Ectodermal cell (in vitro differentiated cells): Measurements from ENCODE around the gene CYS1.

Experiments used
- H3K27ac ChIP-seq: 2 replicates; pipeline ENCODE4 v1.7.0; 2013; ENCODE audit warnings: mild to moderate bottlenecking, low read depth, low read length; ENCODE audit not compliant: insufficient read depth, poor library complexity, severe bottlenecking
- H3K27me3 ChIP-seq: 2 replicates; pipeline ENCODE4 v1.7.0; 2013; ENCODE audit warnings: mild to moderate bottlenecking, low read length; ENCODE audit not compliant: insufficient read depth, control insufficient read depth, poor library complexity, severe bottlenecking
- H3K36me3 ChIP-seq: one replicate; pipeline ENCODE4 v1.7.0; 2013; ENCODE audit warnings: low read length; ENCODE audit not compliant: control insufficient read depth, insufficient read depth
- H3K4me1 ChIP-seq: one replicate; pipeline ENCODE4 v1.7.0; 2013; ENCODE audit warnings: low read length; ENCODE audit not compliant: control insufficient read depth, insufficient read depth
- H3K4me3 ChIP-seq: 2 replicates; pipeline ENCODE4 v1.7.0; 2013; ENCODE audit warnings: low read depth, low read length, control low read depth; ENCODE audit not compliant: insufficient read depth
- H3K9me3 ChIP-seq: 2 replicates; pipeline ENCODE4 v1.7.0; 2013; ENCODE audit warnings: mild to moderate bottlenecking, low read length, moderate library complexity; ENCODE audit not compliant: control insufficient read depth
- WGBS, 2 experiments: methylation state at CpG; one replicate each; pipeline ENCODE4 v1.1.7; 2013; ENCODE audit warnings: missing lambda C conversion rate in 2 of 2; 5-methylcytosine and 5-hydroxymethylcytosine counted together

The CYS1 gene

GRCh38 chr2:10083046-10083445 is 2.8 kb upstream of the CYS1 start:
- Histone ChIP-seq H3K36me3 (no peaks in the 10 kb centered on the region), H3K9me3 (no peaks in the 10 kb centered on the region), H3K4me3 (no peak overlapping the region), H3K27me3 (peaks cover 59% of the 10 kb centered on the region), H3K27ac (no peak overlapping the region), H3K4me1 (peaks cover 6% of the 10 kb centered on the region)
- 89 to 94% methylated on average over 5 of the region's 5 CpGs for WGBS, 2 experiments

GRCh38 chr2:10080536-10081304 is 509 bp upstream of the CYS1 start:
- H3K4me3 ChIP-seq = no peak overlapping the region
- no peak overlapping the region for H3K27ac ChIP-seq
- H3K27me3 ChIP-seq = peaks cover 82% of the 10 kb centered on the region
- H3K9me3 ChIP-seq = no peaks in the 10 kb centered on the region
- no peaks in the 10 kb centered on the region for H3K36me3 ChIP-seq
- WGBS, 2 experiments = 8 to 9% methylated on average over 45 of the region's 45 CpGs
- peaks cover 6% of the 10 kb centered on the region for H3K4me1 ChIP-seq

- Histone ChIP-seq H3K9me3 (no peaks in the 10 kb centered on the region), H3K27ac (no peak overlapping the region), H3K4me1 (peaks cover 6% of the 10 kb centered on the region), H3K36me3 (no peaks in the 10 kb centered on the region), H3K27me3 (peaks cover 89% of the 10 kb centered on the region), H3K4me3 (peak overlapping the region; percentile 32)
- WGBS, 2 experiments = 2% methylated on average over 53 of the region's 53 CpGs
Observed at GRCh38 chr2:10079266-10079869, 843 bp downstream of the CYS1 start.

GRCh38 chr2:10078704-10079265 is 1.4 kb downstream of the CYS1 start:
- Histone ChIP-seq H3K27ac (no peak overlapping the region), H3K36me3 (no peaks in the 10 kb centered on the region), H3K4me1 (peaks cover 6% of the 10 kb centered on the region), H3K27me3 (peaks cover 90% of the 10 kb centered on the region), H3K4me3 (peak overlapping the region; percentile 32), H3K9me3 (no peaks in the 10 kb centered on the region)
- WGBS, 2 experiments = 42% methylated on average over 12 of the region's 12 CpGs

GRCh38 chr2:10078001-10078400 is 2.2 kb downstream of the CYS1 start:
- no peak overlapping the region for H3K27ac ChIP-seq
- no peak overlapping the region for H3K4me3 ChIP-seq
- peaks cover 86% of the 10 kb centered on the region for H3K27me3 ChIP-seq
- H3K4me1 ChIP-seq = peaks cover 7% of the 10 kb centered on the region
- whole genome bisulfite sequencing, 2 experiments = 89 to 92% methylated on average over 7 of the region's 7 CpGs
- H3K9me3 ChIP-seq = no peaks in the 10 kb centered on the region
- no peaks in the 10 kb centered on the region for H3K36me3 ChIP-seq

- WGBS, 2 experiments = 95 to 96% methylated on average over 5 of the region's 5 CpGs
- H3K9me3 ChIP-seq = no peaks in the 10 kb centered on the region
- H3K4me3 ChIP-seq = no peak overlapping the region
- H3K27ac ChIP-seq = no peak overlapping the region
- peaks cover 76% of the 10 kb centered on the region for H3K27me3 ChIP-seq
- H3K4me1 ChIP-seq = peaks cover 10% of the 10 kb centered on the region
- H3K36me3 ChIP-seq = no peaks in the 10 kb centered on the region
Observed at GRCh38 chr2:10076988-10077527, 3.2 kb downstream of the CYS1 start.

- WGBS, 2 experiments = 87 to 89% methylated on average over 13 of the region's 13 CpGs
- H3K27ac ChIP-seq = no peak overlapping the region
- H3K9me3 ChIP-seq = no peaks in the 10 kb centered on the region
- no peak overlapping the region for H3K4me3 ChIP-seq
- H3K27me3 ChIP-seq = peaks cover 71% of the 10 kb centered on the region
- no peaks in the 10 kb centered on the region for H3K36me3 ChIP-seq
- peaks cover 10% of the 10 kb centered on the region for H3K4me1 ChIP-seq
Observed at GRCh38 chr2:10076511-10076910, 3.7 kb downstream of the CYS1 start.

- 84 to 90% methylated on average over 8 to 9 of the region's 9 CpGs for WGBS, 2 experiments
- no peaks in the 10 kb centered on the region for H3K9me3 ChIP-seq
- H3K4me3 ChIP-seq = no peak overlapping the region
- no peak overlapping the region for H3K27ac ChIP-seq
- peaks cover 5% of the 10 kb centered on the region for H3K4me1 ChIP-seq
- H3K27me3 ChIP-seq = peaks cover 63% of the 10 kb centered on the region
- no peaks in the 10 kb centered on the region for H3K36me3 ChIP-seq
Observed at GRCh38 chr2:10075571-10076209, 4.5 kb downstream of the CYS1 start.

- no peaks in the 10 kb centered on the region for H3K36me3 ChIP-seq
- WGBS, 2 experiments = 86% methylated on average over 13 of the region's 13 CpGs
Observed at GRCh38 chr2:10075101-10075500, 5.1 kb downstream of the CYS1 start.

GRCh38 chr2:10073706-10074105 is 6.5 kb downstream of the CYS1 start:
- H3K36me3 ChIP-seq = no peaks in the 10 kb centered on the region
- peaks cover 43% of the 10 kb centered on the region for H3K27me3 ChIP-seq
- no peaks in the 10 kb centered on the region for H3K9me3 ChIP-seq
- H3K4me1 ChIP-seq = peaks cover 4% of the 10 kb centered on the region
- no peak overlapping the region for H3K27ac ChIP-seq
- H3K4me3 ChIP-seq = no peak overlapping the region
- 62 to 68% methylated on average over 8 of the region's 8 CpGs for WGBS, 2 experiments

More at GRCh38 chr2:10075101-10075500, 5.1 kb downstream of the CYS1 start:
- Histone ChIP-seq H3K4me1 (peaks cover 4% of the 10 kb centered on the region), H3K27ac (no peak overlapping the region), H3K9me3 (no peaks in the 10 kb centered on the region), H3K4me3 (no peak overlapping the region), H3K27me3 (peaks cover 57% of the 10 kb centered on the region)
